Heart right ventricle (tissue), 16 donors: ENCODE data around the gene TANK. TPM values are rescaled to one million over a fixed set of nuclear protein-coding genes. Genes with fewer than 3 reads are reported as not detected.
"Not testable (repeated sequence)": the region's sequence is repeated elsewhere in the genome, so short reads cannot be mapped to it uniquely, and the experiment has no call there.

Source experiments
- ATAC-seq, 8 donors: fragments of 200-7000 bp; cut with Tn5 transposase; one replicate each; pipeline ENCODE4 v1.9.1; 2020; ENCODE audit warnings: mild to moderate bottlenecking in 8 of 8, moderate library complexity in 8 of 8, moderate number of reproducible peaks in 1 of 8
- DNase-seq, 2 donors: peaks; one replicate each; pipeline ENCODE4 v3.0.0-alpha.2; 2020
- H3K27ac ChIP-seq, 10 donors: fragments of 200-600 bp; sonication (generic) in 2 of 10; one replicate each; pipeline versions ENCODE4 v1.5.0 to v1.8.0; 2020 to 2022; ENCODE audit warnings: mild to moderate bottlenecking in 3 of 10
- H3K27me3 ChIP-seq, 7 donors: fragments of 200-600 bp; one replicate each; pipeline ENCODE4 v1.8.0; 2021 to 2022; ENCODE audit warnings: mild to moderate bottlenecking in 2 of 7
- H3K36me3 ChIP-seq, 9 donors: fragments of 200-600 bp; sonication (generic) in 1 of 9; one replicate each; pipeline versions ENCODE4 v1.5.0 to v1.8.0; 2020 to 2022; ENCODE audit warnings: mild to moderate bottlenecking in 2 of 9
- H3K4me1 ChIP-seq, 9 donors: fragments of 200-600 bp; sonication (generic) in 1 of 9; one replicate each; pipeline versions ENCODE4 v1.5.0 to v1.8.0; 2020 to 2022; ENCODE audit warnings: mild to moderate bottlenecking in 4 of 9
- H3K4me3 ChIP-seq, 10 donors: fragments of 200-600 bp; sonication (generic) in 2 of 10; one replicate each; pipeline versions ENCODE4 v1.5.0 to v1.8.0; 2020 to 2022; ENCODE audit warnings: mild to moderate bottlenecking in 7 of 10, moderate library complexity in 2 of 10
- H3K9me3 ChIP-seq, 11 donors: fragments of 200-600 bp in 10 of 11; sonication (generic) in 2 of 11; one replicate each; pipeline versions ENCODE4 v1.5.0 to v1.8.0; 2013 to 2022; ENCODE audit warnings: mild to moderate bottlenecking in 2 of 11, control low read depth in 1 of 11, moderate library complexity in 1 of 11
- WGBS, 2 donors: extraction: QIAGEN DNeasy Blood & Tissue Kit; methylation state at CpG; one replicate each; pipeline ENCODE4 v1.1.7; 2013; ENCODE audit warnings: inconsistent platforms in 1 of 2; 5-methylcytosine and 5-hydroxymethylcytosine counted together
- intact Hi-C, 10 donors: fragments of 100-400 bp; cut with DNase I; formaldehyde crosslinking; loops; one replicate each; pipeline versions ENCODE4 v1.11.1 to v1.14.2; 2022
- polyA plus RNA-seq, 2 donors: library from polyadenylated mRNA; stranded (reverse); fragments of 200-250 nt; gene quantifications; one replicate each; pipeline ENCODE4 v1.2.3, GENCODE V29; 2013
- total RNA-seq, 10 donors: library from RNA; stranded (reverse); fragmentation: NEBNext Ultra II Directional in 3 of 10; extraction: Animal tissue kit (Norgen Biotek cat#: 25700) in 3 of 10; gene quantifications; one replicate each; pipeline versions ENCODE4 v1.2.1 to v1.2.4, GENCODE V29; 2021 to 2023
- TF ChIP-seq, protein P1 (sequence below), 9 donors: fragments of 200-600 bp; sonication (generic) in 2 of 9; IDR thresholded peaks; one replicate each; pipeline versions ENCODE4 v1.5.0 to v1.8.0; 2021 to 2022; ENCODE audit warnings: antibody characterized with exemption in 9 of 9, mild to moderate bottlenecking in 5 of 9, moderate library complexity in 1 of 9
- donor health status: Arrhythmogenic right ventricular cardiomyopathy.
- donor health status: ischemic (EF 13 %, LVEDD 7.1; RV severe dilation, severe dysfunction).
- donor health status: healthy with polysubstance abuse.
- donor health status: DM: no; HTN: yes; CAD: no.
- donor health status: DM: no; HTN: no; CAD: no.
- donor health status: ischemic (EF 25% LVEDD 6.9; RV normal size, moderate dysfunction).
- donor health status: ischemic (EF 25% LVEDD 5.7; RV mildly dilated, moderate dysfunction).
- donor health status: healthy.
- donor health status: DM: yes; HTN: yes; CAD: no.
- donor health status: Ischemic cardiomyopathy.
- donor health status: ischemic (EF 35%, LVEDD 5.7; RV mildly dilated, moderate dysfunction).
- donor health status: nonischemic (EF 11% LVEDD 7.7; RV severe dilation, severe dysfunction).
- donor health status: DM: yes; HTN: yes; CAD: no.
- donor health status: PGD.
- donor health status: ischemic (EF 29% LVEDD 5.4; RV normal size, mild dysfunction).
- donor health status: nonischemic (EF 23%, LVEDD 6.1; RV moderate dilation, normal function).

The TANK gene
- total and polyA plus RNA-seq, 12 donors = 20.4 to 39.7 (median 30.6) TPM

DNA sequence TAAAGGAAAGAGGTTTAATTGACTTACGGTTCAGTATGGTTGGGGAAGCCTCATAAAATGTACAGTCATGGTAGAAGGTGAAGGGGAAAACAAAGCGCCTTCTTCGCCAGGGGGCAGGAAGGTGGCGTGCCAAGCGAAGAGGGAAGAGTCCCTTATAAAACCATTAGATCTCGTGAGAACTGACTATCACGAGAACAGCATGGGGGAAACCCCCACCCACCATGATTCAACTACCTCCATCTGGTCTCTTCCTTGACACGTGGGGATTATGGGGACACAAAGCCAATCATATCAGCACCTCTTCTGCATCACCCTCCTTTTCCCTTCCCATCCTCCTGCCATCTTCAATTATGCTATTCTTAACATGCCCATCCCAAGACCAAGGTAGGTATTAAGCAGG lies 29.9 kb upstream of the TANK start:
- intact Hi-C loops = no loop called here
- Histone ChIP-seq H3K36me3 (no peaks in the 10 kb centered on the region), H3K4me3 (no peak overlapping the region), H3K4me1 (peaks cover 0 to 11% (median 8%) of the 10 kb centered on the region in 9 donors), H3K27ac (no peak overlapping the region), H3K9me3 (no peaks in the 10 kb centered on the region), H3K27me3 (no peaks in the 10 kb centered on the region)
- TF ChIP-seq, protein P1, sequence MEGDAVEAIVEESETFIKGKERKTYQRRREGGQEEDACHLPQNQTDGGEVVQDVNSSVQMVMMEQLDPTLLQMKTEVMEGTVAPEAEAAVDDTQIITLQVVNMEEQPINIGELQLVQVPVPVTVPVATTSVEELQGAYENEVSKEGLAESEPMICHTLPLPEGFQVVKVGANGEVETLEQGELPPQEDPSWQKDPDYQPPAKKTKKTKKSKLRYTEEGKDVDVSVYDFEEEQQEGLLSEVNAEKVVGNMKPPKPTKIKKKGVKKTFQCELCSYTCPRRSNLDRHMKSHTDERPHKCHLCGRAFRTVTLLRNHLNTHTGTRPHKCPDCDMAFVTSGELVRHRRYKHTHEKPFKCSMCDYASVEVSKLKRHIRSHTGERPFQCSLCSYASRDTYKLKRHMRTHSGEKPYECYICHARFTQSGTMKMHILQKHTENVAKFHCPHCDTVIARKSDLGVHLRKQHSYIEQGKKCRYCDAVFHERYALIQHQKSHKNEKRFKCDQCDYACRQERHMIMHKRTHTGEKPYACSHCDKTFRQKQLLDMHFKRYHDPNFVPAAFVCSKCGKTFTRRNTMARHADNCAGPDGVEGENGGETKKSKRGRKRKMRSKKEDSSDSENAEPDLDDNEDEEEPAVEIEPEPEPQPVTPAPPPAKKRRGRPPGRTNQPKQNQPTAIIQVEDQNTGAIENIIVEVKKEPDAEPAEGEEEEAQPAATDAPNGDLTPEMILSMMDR (IDR thresholded peaks at IDR 0.05) = no peak
- 91 to 92% methylated on average over 8 of the region's 8 CpGs for WGBS, 2 donors
- no peak for ATAC-seq
- DNase-seq = no peak

DNA sequence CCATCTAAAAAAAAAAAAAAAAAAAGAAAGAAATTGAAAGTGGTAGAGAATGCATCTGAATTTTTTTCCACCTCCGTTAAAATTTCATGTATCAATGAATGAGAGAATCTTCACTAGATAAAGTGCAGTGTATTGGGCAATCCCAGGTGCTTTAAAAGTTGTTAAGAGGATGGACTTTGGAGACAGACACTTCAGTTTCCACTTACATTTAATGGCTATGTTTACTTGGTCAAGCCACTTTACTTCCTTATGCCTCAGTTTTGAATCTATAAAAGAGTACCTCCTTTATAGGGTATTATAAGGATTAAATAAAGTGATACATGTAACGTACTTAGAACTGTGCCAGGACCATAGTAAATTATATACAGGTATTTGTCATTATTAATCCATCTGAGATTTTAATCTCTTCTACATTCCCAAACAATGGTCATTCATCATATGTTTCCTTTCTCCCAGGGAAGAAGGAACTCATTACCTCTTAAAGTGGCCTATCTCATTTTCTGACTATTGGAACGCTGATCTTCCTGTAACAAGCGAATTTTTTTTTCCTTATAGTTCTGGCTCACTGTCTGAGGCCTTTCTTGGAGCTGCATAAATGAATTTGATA lies 29.1 kb upstream of the TANK start:
- H3K27me3 ChIP-seq = no peaks in the 10 kb centered on the region
- no peak overlapping the region for H3K27ac ChIP-seq
- intact Hi-C loops = no loop called here
- WGBS, 2 donors = 72 to 77% methylated on average over 4 of the region's 4 CpGs
- TF ChIP-seq, protein P1 (IDR thresholded peaks at IDR 0.05) = no peak
- ATAC-seq = no peak
- H3K36me3 ChIP-seq = no peaks in the 10 kb centered on the region
- no peak overlapping the region for H3K4me3 ChIP-seq
- no peaks in the 10 kb centered on the region for H3K9me3 ChIP-seq
- DNase-seq = no peak
- peaks cover 0 to 19% (median 15%) of the 10 kb centered on the region in 9 donors for H3K4me1 ChIP-seq

DNA sequence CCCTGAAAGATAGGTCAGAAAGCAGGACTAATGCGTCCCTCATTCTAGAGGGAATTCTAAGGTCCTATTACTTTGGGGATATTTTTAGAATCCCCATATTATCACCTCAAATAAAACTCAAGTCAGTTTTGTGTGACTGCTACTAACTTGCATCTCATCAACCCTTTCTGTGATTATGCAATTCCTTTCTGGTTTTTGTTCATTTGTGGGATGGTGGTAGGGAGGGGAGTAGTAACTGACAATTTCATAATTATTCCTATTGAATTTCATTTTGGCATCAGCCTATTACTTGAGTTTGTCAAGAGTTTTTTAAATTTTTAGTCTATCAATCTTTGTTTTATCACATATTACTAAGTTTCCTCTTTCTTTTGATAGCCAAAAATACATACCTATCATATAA lies 28.4 kb upstream of the TANK start:
- TF ChIP-seq, protein P1 (IDR thresholded peaks at IDR 0.05) = no peak
- Histone ChIP-seq H3K36me3 (no peaks in the 10 kb centered on the region), H3K4me3 (no peak overlapping the region), H3K27me3 (no peaks in the 10 kb centered on the region), H3K9me3 (no peaks in the 10 kb centered on the region), H3K4me1 (peaks cover 0 to 24% (median 20%) of the 10 kb centered on the region in 9 donors), H3K27ac (no peak overlapping the region)
- intact Hi-C loops = no loop called here
- DNase-seq = no peak
- 77 to 88% methylated on average over 1 of the region's 1 CpG for WGBS, 2 donors
- no peak for ATAC-seq

DNA sequence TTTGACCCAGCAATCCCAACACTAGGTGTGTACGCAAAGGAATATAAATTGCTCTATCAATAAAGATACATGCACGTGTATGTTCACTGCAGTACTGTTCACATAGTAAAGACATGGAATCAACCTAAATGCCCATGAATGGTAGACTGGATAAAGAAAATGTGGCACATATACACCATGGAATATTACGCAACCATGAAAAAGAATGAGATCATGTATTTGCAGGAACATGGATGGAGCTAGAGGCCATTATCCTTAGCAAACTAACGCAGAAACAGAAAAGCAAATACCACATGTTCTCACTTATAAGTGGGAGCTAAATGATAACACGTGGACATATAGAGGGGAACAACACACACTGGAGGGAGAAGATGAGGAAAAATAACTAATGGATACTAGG lies 27.8 kb upstream of the TANK start:
- 92 to 96% methylated on average over 5 of the region's 5 CpGs for WGBS, 2 donors
- DNase-seq, H3K4me3 ChIP-seq, H3K27me3 ChIP-seq, H3K9me3 ChIP-seq, H3K27ac ChIP-seq, ATAC-seq, H3K36me3 ChIP-seq, intact Hi-C loops: not testable (repeated sequence)
- H3K4me1 ChIP-seq = peaks cover 0 to 25% (median 20%) of the 10 kb centered on the region in 9 donors

DNA sequence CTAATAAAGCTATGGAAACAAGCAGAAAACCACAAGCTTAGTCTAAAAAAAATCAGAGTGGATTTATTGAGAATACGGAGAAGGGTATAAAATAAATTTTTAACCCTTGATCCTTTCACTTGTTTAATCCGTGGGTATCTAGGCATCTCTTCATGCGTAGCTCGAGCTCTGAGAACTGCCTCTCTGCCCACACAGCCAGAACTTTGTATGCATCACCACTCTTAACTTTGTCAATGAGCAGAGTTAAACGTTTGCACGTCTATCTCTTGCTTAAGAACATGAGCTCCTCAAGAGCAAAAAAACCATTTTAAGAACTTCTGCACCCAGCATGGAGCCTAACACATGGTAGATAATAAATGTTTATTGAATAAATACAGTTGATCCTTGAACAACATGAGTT lies 26.9 kb upstream of the TANK start:
- H3K36me3 ChIP-seq = no peaks in the 10 kb centered on the region
- intact Hi-C loops = no loop called here
- 93 to 94% methylated on average over 6 of the region's 6 CpGs for WGBS, 2 donors
- H3K27ac ChIP-seq = no peak overlapping the region
- no peak for ATAC-seq
- H3K9me3 ChIP-seq = no peaks in the 10 kb centered on the region
- H3K4me1 ChIP-seq = peaks cover 0 to 25% (median 20%) of the 10 kb centered on the region in 9 donors
- TF ChIP-seq, protein P1 (IDR thresholded peaks at IDR 0.05) = no peak
- no peak overlapping the region for H3K4me3 ChIP-seq
- H3K27me3 ChIP-seq = no peaks in the 10 kb centered on the region
- no peak for DNase-seq
